KOPT-K1 (cell line): Measurements from ENCODE around the gene NPPC.

ENCODE experiments used
- H3K27ac ChIP-seq: fragments of 200-600 bp; sonication (generic); 2 replicates; pipeline ENCODE4 v1.5.1; 2016; ENCODE audit warnings: antibody characterized with exemption, mild to moderate bottlenecking, low read depth, low read length; ENCODE audit not compliant: poor library complexity, severe bottlenecking
- H3K36me3 ChIP-seq: fragments of 200-600 bp; sonication (generic); 2 replicates; pipeline ENCODE4 v1.5.1; 2017; ENCODE audit warnings: antibody characterized with exemption, mild to moderate bottlenecking, low read length, moderate library complexity; ENCODE audit not compliant: insufficient read depth
- H3K9me3 ChIP-seq: fragments of 200-600 bp; sonication (generic); 2 replicates; pipeline ENCODE4 v1.5.1; 2017; ENCODE audit warnings: antibody characterized with exemption, low read length, mild to moderate bottlenecking; ENCODE audit not compliant: insufficient read depth, poor library complexity, severe bottlenecking

NPPC gene

DNA sequence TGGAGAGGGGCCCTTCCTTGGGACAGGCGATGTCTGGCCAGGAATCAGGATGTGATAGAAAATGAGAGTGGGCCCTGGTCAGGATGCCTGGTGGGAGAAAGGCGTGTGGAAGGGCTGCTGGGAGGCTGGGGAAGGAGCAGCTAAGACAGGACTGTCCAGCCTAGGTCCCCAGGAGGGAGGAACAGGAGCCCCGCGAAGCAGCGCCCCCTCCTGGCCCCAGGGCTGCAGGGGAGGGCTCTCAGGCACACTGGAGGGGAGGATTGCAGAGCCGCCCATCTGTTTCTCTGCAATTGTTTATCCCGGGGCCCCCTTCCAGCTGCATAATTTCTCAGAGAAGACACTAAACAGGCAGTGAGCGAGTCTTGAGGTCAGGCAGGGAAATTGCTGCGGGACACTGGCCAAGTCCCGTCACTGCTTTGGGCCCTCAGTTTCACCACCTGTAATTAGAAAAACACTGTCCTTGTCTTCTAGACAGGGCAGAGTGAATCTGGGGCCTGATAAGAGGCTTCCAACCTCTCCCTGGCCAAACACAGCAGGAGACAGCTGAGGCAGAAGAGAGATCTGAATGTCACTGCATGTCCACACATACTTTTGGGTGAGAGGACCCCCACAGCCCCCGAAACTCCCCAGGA lies 3.9 kb upstream of the NPPC start:
- no peak overlapping the region for H3K27ac ChIP-seq
- no peaks in the 10 kb centered on the region for H3K36me3 ChIP-seq
- H3K9me3 ChIP-seq, result no peaks in the 10 kb centered on the region

GRCh38 chr2:231928901-231929725 lies 2.9 kb upstream of the NPPC start:
- Histone ChIP-seq H3K9me3 (no peaks in the 10 kb centered on the region), H3K27ac (no peak overlapping the region), H3K36me3 (no peaks in the 10 kb centered on the region)

- Histone ChIP-seq H3K36me3 (no peaks in the 10 kb centered on the region), H3K9me3 (no peaks in the 10 kb centered on the region), H3K27ac (no peak overlapping the region)
Measured at GRCh38 chr2:231928481-231928880, 2.3 kb upstream of the NPPC start.

GRCh38 chr2:231927566-231927890 lies 1.3 kb upstream of the NPPC start:
- H3K27ac ChIP-seq, result no peak overlapping the region
- H3K9me3 ChIP-seq, result no peaks in the 10 kb centered on the region

GRCh38 chr2:231926761-231927565 lies 767 bp upstream of the NPPC start:
- H3K9me3 ChIP-seq, result no peaks in the 10 kb centered on the region
- no peak overlapping the region for H3K27ac ChIP-seq
- no peaks in the 10 kb centered on the region for H3K36me3 ChIP-seq

More at GRCh38 chr2:231927566-231927890, 1.3 kb upstream of the NPPC start:
- H3K36me3 ChIP-seq, result no peaks in the 10 kb centered on the region

- Histone ChIP-seq H3K27ac (no peak overlapping the region), H3K36me3 (no peaks in the 10 kb centered on the region), H3K9me3 (no peaks in the 10 kb centered on the region)
Measured at GRCh38 chr2:231925303-231926179, 655 bp downstream of the NPPC start.

DNA sequence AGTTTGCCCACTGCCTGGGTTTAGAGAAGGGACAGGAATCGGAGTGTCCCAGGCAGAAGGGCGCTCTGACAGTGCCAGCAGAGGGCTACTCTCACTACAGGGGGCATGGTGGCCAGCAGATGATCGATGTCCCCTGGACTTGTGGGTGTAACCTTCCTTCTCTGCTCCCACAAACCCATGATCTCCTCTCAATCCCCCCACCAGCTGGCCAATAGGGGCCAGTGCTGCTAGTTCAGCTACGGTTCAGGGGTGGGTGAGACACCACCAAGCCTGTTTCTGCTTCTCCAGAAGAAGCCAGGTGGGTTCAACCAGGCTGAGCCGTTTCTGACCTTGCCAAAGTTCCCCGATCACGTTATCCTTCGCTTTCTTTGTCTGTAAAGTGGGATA lies 1.3 kb downstream of the NPPC start:
- Histone ChIP-seq H3K9me3 (no peaks in the 10 kb centered on the region), H3K27ac (no peak overlapping the region), H3K36me3 (no peaks in the 10 kb centered on the region)

DNA sequence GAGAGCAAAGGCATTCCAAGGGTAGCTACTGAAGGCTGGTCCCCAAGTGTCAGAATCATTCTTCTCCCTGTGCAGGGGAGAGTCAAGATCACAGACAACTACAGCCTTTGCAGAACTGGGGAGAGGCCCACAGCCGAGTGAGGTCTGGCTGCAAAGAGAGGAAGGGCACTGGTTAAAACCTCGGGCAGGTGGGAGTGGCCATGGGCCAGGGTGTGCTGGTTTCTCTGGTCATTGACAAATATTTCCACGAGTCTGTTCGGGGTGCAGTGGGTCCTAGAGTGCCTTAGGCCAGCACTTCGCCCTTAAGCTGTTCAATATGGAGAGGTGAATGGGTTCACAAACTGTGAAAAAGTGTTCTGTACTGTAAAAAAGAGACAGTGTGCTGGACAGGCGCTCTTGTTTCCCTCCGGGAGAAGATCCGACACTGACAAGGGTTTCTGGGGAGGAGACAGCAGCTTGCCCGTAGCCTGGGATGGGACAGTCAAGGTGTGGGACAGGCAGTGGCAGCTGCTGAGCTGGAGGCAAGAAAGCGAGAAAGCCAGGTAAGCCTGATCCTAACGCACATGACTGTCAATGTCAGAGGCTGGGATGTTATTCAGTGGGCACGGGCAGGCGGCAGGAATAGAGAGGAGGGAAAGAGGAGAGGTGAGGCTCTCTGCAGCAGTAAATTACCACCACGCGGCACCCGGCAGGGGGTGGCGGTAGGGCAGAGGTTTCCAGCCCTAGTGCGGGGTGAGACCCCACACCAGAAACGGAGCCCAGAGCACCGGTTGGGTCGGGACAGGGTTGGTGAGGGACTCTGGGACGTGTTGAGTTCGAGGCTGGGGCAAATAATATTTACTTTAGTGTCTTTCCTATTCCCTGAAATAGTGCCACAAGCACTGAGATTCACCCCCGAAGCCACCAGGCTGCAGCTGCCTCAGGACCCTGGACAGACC lies 2.0 kb downstream of the NPPC start:
- Histone ChIP-seq H3K9me3 (no peaks in the 10 kb centered on the region), H3K27ac (no peak overlapping the region), H3K36me3 (no peaks in the 10 kb centered on the region)

DNA sequence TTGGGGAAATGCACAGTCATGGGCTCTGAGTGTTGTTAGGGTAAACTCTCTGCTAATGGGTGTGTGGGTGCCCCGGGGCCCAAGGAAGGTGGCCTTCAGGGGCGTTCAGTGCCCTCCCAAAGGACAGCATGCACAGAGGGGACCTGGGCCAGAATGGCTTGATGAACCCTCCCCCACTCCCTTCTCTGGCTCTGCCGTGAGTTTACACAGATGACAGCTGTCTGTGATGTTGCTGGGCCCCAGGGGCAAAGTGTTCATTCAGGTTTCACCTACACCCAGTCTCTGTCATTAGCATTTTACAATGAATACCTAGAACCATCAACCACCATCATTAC lies 3.2 kb downstream of the NPPC start:
- no peak overlapping the region for H3K27ac ChIP-seq
- H3K36me3 ChIP-seq, result no peaks in the 10 kb centered on the region
- H3K9me3 ChIP-seq, result no peaks in the 10 kb centered on the region

DNA sequence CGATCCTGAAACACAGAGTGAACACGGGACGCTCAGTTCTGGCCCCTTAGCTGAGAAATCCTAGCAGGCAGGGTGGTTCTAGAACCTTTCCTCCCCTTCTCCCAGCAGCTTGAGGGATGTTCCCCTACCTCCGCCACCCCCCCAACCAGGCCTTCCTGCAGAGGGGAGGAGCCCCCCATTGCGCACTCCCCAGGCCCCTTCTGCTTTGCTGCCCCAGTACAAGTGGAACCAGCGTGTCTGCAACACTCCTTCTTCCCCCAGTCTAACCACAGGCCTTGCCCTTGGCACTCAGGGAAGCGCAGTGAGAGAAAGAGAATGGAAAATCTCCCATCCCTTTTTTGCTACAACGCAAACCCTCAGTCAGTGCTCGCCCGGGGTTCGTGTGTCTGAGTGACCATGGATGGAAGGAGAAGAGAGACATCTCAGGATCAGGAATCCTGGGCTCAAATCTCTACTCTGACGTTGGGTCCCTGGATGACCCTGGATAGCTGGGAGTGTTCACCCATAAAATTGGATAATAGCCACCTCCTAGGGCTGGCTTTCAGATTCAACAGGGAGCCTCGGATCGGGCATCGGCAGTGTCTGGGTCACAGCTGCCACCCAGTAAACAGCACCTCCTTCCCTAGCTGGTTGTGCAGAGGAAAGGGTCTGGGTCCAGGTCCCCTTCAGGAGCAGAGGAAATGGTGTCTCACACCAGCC lies 3.7 kb downstream of the NPPC start:
- H3K9me3 ChIP-seq, result no peaks in the 10 kb centered on the region
- H3K36me3 ChIP-seq, result no peaks in the 10 kb centered on the region
- no peak overlapping the region for H3K27ac ChIP-seq

DNA sequence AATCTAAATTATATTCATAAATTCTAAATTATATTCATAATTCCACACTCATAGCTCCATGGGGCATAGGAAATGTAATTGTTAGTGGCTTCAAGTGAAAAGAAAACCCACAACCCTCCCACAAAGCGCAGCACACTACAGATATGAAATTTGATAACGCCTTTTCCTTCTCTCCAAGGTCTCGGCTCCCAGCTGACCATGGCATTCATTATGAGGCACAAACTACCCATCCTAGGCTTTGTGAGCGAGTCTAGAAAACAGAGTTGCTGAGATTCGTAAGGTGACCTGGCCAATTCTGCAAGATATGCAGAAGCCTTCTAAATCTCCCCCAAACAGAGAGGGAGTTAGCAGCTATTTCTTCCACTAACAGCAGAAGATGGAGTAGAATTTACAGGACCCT lies 5.4 kb downstream of the NPPC start:
- H3K9me3 ChIP-seq, result no peaks in the 10 kb centered on the region
- no peak overlapping the region for H3K27ac ChIP-seq
- H3K36me3 ChIP-seq, result no peaks in the 10 kb centered on the region

- Histone ChIP-seq H3K9me3 (no peaks in the 10 kb centered on the region), H3K36me3 (no peaks in the 10 kb centered on the region), H3K27ac (no peak overlapping the region)
Measured at GRCh38 chr2:231920366-231920765, 5.8 kb downstream of the NPPC start.

GRCh38 chr2:231919341-231920035 lies 6.7 kb downstream of the NPPC start:
- Histone ChIP-seq H3K27ac (no peak overlapping the region), H3K36me3 (no peaks in the 10 kb centered on the region), H3K9me3 (no peaks in the 10 kb centered on the region)
